Activated naive CD4-positive, alpha-beta T cell (primary cell): Measurements from ENCODE around the gene PAPPA.

ENCODE experiments used
- DNase-seq, 4 experiments: peaks; one replicate each; lab custom pipeline; 2025; lab: John Stamatoyannopoulos, UW

Gene PAPPA

DNA sequence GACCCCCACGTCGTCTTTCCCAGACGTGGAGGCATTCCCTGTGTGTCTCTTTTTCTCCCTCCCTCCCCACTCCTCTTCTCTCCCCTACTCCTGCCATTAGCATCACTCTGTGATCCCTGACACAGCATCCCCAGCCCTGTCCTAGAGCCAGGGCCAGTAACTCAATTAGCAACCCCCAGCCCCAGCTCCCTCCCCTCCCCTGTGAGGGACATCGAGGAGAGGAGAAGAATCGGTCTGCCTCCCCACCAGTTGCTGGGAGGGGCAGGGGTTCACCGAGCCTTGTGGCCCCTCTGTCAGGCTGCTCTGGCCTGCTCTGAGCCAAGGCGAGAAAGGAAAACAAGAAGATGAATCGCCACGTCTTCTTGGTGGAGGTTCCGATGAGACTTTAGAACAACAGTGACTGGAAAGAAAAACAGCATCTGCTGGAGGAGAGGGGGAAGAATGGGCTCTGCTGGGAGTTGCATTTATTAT lies 123.1 kb downstream of the PAPPA start:
- DNase-seq, result no peak

GRCh38 chr9:116278326-116278725 lies 124.7 kb downstream of the PAPPA start:
- DNase-seq, result no peak

DNA sequence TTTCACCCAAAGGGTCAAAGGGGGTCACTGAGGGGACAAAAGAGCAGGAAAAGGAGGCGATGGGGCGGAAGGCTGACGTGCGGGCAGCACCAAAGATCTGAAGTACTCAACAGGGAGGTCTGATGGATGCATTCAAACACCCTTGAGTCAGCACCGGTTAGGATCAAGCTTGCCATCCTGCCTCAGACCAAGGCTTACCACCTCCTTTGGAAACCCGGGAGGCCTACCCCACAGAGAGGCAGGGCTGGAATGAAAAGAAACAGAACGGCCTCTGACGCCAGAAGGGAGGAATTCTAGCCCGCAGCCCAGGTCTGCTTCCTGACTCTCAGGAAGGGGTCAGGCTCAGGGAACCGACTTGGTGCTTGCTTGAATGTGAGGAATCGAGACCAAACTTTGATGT lies 125.6 kb downstream of the PAPPA start:
- DNase-seq, result no peak

- DNase-seq, result no peak
Observed at GRCh38 chr9:116280529-116280928, 126.9 kb downstream of the PAPPA start.

DNA sequence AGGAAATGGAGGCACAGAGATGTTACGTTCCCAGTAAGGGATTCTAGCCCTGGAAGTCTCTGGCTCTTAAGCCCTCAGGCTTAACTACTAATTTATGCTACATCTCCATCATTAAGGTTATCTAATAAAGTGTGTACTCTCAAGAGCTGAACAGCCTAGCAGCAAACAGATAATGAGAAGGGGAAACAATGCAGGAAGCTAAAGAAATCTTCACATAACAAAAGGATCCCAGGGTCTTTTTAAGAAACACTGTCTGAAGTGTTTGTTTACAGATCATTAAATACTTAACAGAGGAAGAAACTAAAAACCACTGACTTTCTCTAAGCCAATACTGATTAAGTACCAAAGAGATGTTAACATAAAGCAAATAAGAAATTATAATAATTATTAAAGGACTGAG lies 129.0 kb downstream of the PAPPA start:
- DNase-seq, result no peak

DNA sequence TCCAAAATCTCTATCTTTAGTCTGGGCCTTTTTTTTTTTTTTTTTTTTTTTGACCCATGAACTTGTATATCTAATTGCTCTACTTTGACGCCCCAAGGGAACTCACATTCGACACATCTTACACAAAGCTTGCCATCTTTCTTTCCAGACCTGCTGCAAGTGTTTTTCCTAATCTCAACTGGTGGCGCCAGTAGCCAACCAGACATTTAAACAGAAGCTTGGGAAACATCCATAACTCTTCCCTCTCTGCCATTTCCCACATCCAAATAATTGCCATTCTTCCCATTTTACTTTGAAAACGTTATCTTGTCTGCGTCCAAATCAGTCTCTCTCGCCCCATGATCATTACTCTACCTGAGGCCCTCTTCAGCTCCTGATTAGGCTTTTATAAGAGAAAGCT lies 130.9 kb downstream of the PAPPA start:
- no peak for DNase-seq

DNA sequence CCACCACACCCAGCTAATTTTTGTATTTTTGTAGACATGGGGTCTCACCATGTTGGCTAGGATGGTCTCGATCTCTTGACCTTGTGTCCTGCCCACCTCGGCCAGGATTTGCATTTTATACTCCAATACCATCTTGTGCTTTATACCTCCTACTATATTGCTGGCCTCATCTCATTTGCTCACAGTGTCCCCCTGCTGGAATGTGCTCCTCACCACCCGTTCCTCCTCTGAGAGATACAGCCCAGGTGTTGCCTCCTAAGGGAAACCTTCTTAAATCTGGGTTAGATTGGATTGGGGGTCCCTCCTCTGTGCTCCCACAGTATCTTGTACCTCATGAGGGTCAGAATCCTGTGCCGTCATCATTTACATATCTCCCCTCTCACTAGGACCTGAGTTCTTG lies 131.7 kb downstream of the PAPPA start:
- DNase-seq, result no peak

DNA sequence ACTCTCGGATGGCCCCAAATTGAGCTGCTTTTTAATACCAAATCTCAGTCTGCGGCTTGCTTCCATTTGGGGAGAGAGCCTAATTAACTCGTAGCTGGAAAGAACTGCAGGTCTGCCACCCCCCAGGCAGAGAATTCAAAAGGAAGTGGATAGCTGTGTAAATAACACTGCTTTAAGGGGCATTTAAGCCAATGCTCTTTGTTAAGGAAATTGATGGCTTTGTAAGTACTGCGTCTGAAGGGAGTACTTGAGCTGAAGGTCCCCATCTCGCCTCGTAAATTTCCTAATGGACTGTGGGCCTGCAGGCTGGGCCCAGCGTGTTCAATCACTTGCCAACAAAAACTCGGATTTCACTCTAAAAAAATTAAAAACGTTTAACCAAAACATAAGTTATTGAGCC lies 132.7 kb downstream of the PAPPA start:
- DNase-seq, result no peak

GRCh38 chr9:116287721-116288120 lies 134.1 kb downstream of the PAPPA start:
- DNase-seq, result no peak

DNA sequence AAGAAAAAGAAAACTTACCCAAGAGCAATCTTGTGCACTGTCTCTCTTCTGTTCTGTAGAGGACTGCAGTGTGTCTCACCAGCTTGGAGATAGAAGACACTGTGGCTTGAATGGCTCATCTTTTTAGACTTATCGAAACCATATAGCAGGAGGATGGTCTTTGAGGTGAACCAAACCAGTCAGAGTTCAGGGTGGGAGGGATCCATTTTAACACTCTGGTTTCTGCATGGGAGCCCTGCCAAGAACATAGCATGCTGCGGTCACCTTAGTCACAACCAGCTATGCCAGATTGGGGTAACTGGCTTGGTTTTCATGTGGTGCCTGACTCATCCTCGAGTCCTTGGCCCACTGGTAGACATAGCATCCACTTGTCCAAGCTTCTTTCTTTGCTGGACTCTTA lies 135.1 kb downstream of the PAPPA start:
- DNase-seq, result no peak

DNA sequence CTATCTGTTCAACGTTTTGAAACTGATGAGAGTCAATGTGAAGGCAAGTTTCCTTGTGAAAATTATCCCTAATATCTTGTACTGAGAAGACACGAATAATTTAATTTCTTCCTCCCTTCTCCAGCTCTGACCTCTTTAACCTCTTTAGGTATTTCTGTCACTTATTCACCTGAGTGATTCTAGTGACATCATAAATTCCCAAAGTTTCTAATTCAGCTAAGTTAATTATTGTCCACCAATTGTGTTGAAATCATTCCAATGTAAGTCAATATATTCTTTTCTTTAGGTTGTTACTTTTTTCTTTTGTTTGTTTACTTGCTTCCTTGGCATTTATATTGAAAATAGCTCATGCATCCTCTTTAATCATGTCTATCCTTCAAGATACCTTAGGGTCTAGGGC lies 143.8 kb downstream of the PAPPA start:
- no peak for DNase-seq

DNA sequence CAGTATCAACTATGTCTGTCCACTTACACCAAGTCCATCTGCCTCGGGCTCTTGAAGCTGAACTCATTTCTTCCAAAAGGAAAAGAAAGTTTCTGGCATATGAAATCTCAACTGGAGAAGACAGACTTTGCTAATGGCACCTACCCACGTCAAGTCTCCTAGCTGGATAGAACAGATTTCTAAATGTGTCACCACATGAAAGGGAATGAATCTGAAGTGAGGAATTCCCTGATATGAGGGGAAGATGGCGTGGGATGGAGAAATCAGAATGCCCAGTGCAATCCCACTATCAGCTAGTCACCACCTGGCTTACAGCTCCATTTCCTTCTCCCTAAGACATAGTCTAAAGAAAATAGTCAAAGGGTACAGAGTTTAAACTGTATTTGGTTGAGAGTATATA lies 144.7 kb downstream of the PAPPA start:
- DNase-seq, result no peak

- no peak for DNase-seq
Observed at GRCh38 chr9:116298878-116299391, 145.3 kb downstream of the PAPPA start.

DNA sequence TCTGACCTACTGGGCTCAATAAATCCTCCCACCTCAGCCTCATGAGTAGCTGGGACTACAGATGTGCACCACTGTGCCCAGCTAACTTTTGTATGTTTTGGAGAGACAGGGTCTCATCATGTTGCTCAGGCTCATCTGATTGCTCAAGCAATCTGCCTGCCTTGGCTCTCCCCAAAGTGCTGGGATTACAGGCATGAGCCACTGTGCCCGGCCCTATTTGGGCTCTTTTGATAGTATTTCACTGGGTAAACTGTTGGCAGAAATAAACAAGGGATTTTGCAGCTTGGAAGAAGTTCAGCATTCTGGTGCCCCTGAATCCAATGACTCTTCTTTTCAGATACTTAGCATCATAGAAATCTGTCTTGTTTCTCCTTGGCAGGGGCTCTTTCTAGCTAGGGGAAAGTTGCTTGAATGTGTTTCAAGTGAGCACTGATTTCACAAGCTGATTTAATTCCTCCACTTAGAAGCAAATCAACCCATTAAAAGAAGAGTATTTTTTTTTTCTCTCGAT lies 146.8 kb downstream of the PAPPA start:
- no peak for DNase-seq

DNA sequence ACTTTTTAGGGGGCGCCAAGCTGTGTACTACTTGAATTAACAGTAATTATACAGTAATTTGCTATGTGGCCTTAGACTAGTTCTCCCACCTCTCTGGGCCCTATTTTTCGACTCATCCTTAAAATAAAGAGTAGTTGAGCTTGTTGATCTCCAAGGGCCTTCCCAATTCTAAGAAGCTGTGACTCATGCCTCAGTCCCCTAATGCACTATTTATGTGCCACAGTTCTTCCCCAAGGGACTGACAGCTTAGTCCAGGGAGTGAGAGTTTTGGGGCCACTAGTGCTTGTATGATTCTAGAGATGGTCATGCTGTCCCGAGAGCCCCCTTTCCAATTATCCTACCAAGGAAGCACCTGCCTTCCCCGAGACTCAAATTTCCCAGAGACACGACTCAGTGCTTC lies 149.7 kb downstream of the PAPPA start:
- DNase-seq, result no peak

GRCh38 chr9:116303886-116304538 lies 150.4 kb downstream of the PAPPA start:
- DNase-seq, result no peak

DNA sequence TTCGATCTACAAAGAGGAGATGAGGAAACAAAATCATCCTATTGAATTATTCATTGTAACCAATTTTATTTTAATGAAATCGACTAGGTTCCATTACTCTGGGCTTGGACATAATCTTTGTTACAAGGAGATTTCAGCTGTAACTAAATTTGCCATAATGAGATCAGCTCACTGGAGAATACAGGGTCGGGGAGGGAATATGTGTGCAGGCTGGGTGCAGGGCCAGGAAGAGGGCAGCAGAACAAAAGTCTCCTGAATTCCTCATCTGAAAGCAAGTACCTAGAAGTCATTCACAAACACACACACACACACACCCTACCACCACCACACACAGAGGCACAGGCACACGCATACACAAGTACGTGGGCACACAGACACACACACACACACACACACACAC lies 151.2 kb downstream of the PAPPA start:
- no peak for DNase-seq

- no peak for DNase-seq
Observed at GRCh38 chr9:116308076-116308475, 154.5 kb downstream of the PAPPA start.

DNA sequence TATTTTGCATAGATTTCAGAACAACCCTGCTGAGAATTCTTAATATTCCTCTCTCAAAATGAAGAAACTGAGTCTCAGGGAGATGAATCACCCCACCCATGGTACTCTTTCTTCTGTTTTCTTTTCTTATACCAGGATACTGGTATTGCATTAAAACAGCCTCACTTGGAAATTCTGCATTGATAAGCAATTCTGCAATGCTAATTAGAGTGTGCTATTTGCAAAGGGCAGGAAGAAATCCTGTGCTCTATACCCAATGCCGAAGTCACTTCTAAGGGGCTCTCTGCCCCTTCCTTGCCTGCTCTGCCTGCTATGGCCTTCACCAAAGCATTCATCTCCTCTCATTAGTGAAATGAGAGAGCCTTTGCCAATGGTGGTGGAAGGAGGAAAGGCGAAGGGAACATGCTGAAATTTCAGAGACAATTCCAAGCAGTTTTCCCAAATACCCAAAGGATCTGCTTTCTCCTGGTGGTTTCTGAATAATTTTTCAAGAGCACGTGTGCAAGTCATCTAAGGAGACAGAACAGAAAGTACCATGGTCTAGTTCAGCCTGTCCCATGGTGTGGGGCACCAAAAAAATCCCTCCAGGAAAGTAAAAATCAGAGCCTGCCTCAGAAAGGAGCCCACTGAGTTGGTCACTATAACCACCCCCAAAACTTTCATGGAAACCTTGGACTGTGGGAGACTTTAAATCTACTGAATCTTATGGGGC lies 156.5 kb downstream of the PAPPA start:
- no peak for DNase-seq

- no peak for DNase-seq
Observed at GRCh38 chr9:116312221-116312620, 158.6 kb downstream of the PAPPA start.

- DNase-seq, result no peak
Observed at GRCh38 chr9:116313638-116314037, 160.0 kb downstream of the PAPPA start.

- no peak for DNase-seq
Observed at GRCh38 chr9:116316246-116316645, 162.7 kb downstream of the PAPPA start.

GRCh38 chr9:116317503-116317902 lies 163.9 kb downstream of the PAPPA start:
- DNase-seq, result no peak
